Measurements from ENCODE around the gene PPARD. TPM values are rescaled to one million over a fixed set of nuclear protein-coding genes. Genes with fewer than 3 reads are reported as not detected.

The PPARD gene
- 3.8 TPM for total RNA-seq

GRCh38 chr6:35342258-35343091 lies at the start of gene PPARD:
PPARD (plus strand) TSS chr6:35342558; CDS start chr6:35411088, 68,530 bp downstream.

GRCh38 chr6:35297601-35298481 lies 44.5 kb upstream of the PPARD start, which contains the start of gene DEF6:
DEF6 (plus strand) TSS chr6:35297818; CDS start chr6:35297857, 39 bp downstream.

GRCh38 chr6:35452183-35453090 lies 110.1 kb downstream of the PPARD start, which contains the start of gene FANCE:
FANCE (plus strand) TSS chr6:35452338; CDS start chr6:35452546, 208 bp downstream.

GRCh38 chr6:35468181-35468979 lies 126.0 kb downstream of the PPARD start, which contains the start of gene RPL10A:
RPL10A (plus strand) TSS chr6:35468401; CDS start chr6:35468435, 34 bp downstream.

Small RNAs within 50 kb of the gene (small RNA-seq; reads per million reads assigned to genes)
- not detected for gene MIR7111 (ENCODE audit: low replicate concordance)

Other genes with a start within 250 kb of the PPARD start
- gene TCP11, start 201.2 kb upstream of the PPARD start, total RNA-seq = 0.63 TPM
- 2.8 TPM for gene SCUBE3, start 128.6 kb upstream of the PPARD start, total RNA-seq
- gene ZNF76, start 82.8 kb upstream of the PPARD start, total RNA-seq = 20.7 TPM
- 1.6 TPM for gene DEF6, start 44.7 kb upstream of the PPARD start, total RNA-seq
- gene FANCE, start 109.8 kb downstream of the PPARD start, total RNA-seq = 10.3 TPM
- 1,098 TPM for gene RPL10A, start 125.8 kb downstream of the PPARD start, total RNA-seq
- 0.63 TPM for gene TEAD3, start 154.5 kb downstream of the PPARD start, total RNA-seq
- not detected for gene TULP1, start 170.3 kb downstream of the PPARD start, total RNA-seq